HG03342 (cell line): ENCODE results near the gene ANKZF1.

Experiments used
- ATAC-seq: cut with Tn5 transposase; IDR thresholded peaks from one replicate; pipeline ENCODE4 v1.9.1; 2021; ENCODE audit warnings: mild to moderate bottlenecking, moderate library complexity; ENCODE audit not compliant: unreplicated experiment

The ANKZF1 gene

DNA sequence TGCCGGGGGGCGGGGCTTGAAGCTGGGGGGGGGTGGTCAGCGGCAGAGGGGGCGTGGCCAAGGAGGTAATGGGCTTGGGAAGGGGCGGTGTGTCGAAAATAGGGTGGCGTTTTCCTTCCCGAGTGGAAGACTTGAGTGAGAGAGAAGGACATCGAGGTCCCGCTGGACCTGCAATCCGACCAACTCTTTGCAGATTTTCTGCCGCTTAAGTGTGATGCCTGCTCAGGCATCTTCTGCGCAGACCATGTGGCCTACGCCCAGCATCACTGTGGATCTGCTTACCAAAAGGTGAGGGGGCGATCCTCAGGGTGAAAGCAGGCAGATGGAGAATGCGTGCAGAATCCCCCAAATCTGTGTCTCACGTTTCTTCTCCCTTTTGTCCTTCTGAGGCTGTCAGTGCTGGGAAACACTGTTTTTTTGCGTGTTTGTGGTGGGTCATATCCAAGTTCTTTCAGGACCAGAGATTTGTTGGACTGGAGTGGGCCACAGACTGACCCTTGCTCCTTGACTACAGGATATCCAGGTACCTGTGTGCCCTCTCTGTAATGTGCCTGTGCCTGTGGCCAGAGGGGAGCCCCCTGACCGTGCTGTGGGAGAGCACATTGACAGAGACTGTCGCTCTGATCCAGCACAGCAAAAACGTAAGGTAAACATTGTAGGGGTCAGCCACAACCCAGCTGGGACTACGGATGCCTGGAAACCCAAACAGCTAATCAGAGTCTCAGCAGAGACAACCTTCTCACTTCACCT, 22.3 kb upstream of the ANKZF1 start:
- ATAC-seq = no peak

DNA sequence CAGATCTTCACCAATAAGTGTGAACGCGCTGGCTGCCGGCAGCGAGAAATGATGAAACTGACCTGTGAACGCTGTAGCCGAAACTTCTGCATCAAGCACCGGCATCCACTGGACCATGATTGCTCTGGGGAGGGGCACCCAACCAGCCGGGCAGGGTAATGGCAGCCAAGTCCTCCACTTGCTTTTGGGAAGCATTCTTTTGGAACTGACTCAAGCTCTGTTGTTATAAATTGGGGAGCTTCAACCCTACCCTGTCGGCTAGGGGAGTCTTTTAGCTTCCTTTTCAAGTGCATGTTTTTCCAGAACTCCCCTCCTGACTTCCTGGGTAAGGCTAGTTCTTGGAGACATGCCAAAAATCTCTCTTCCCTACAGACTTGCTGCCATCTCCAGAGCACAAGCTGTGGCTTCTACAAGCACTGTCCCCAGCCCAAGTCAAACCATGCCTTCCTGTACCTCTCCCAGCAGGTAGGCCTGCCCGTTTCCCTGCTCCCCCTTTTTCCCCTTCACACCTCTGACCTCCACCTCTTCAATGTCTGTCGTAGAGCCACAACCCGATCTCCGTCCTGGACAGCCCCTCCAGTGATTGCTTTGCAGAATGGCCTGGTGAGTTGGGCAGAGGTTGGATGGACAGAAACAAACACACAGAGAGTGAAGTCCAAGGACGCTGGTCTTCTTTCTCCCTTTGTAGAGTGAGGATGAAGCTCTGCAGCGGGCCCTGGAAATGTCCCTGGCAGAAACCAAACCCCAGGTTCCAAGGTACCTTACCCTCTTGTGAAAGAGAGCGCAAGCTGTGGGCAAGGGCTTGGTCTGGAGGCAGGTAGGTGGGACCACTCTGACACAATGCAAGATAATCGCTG, 21.5 kb upstream of the ANKZF1 start:
- ATAC-seq = no peak

DNA sequence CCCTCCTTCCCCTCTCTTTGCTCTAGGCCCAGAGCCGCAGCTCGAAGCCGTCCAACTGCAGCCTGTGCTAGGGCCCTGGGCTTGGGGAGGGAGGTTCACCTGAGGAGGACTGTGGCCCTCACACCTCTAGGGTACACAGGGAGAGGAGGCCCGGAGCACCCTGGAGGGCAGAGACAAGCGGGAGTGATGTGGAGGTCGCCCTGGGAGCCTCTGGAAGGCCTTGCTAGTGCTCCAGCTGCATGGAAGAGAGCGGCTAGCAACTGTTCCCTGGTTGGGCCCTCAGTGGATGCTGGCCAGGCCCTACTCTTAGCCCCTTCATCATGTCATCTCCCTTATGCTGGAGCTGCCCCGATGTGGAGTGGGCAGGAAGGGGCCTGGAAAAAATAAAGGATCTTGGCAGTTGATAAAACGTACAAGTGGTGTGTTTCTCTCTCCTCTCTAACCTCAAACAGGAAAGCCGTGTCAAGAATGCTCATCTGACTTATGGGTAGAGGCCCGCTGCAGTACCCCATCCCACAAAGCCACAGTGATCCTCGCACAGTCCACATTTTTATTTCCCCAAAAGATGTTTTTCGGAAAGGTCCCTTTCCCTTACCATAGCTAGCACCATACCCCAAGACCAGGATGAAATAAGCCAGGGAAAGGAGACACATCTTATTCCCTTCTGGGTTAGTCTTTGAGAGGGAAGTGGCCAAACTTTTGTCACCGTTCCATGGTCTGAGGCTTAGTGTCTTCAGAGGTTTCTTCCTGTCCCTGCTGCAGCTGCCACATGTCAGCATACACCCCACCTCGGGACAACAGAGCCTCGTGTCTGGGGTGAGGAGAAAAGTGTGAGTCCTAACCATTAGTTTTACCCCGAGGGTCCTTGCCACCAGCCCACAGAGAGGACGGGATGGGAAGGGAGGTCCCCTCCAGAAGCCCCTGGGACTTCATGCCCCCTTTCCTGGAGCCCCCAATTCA, 20.1 kb upstream of the ANKZF1 start:
- no peak for ATAC-seq

DNA sequence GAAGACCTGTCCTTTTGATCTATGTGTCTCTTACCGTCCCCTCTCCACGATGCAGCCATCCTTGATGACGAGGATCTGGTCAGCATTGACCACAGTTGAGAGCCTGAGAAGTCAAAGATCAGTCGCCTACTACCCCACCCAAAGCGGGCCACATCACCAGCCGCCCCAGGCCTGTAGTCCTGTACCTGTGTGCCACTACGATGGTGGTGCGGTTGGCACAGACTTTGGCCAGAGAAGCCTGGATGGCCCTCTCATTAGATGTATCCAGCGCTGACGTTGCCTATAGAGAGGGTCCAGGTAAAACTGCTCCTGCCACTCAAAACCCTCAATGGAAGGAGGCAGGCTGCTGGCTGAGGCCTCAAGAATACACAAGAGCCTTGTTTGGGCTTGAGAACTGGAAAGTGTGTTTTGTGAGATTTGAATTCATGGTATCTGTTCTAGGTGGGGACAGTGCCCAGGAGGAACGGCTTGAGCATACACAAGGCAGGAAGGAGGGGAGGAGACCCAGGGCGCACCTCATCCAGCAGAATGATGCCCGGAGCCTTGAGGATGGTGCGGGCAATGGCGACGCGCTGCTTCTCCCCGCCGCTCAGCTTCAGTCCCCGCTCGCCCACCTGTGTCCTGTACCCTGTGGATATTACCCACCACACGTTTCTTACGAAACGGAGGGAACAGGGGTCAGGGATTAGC, 19.3 kb upstream of the ANKZF1 start:
- ATAC-seq = no peak

DNA sequence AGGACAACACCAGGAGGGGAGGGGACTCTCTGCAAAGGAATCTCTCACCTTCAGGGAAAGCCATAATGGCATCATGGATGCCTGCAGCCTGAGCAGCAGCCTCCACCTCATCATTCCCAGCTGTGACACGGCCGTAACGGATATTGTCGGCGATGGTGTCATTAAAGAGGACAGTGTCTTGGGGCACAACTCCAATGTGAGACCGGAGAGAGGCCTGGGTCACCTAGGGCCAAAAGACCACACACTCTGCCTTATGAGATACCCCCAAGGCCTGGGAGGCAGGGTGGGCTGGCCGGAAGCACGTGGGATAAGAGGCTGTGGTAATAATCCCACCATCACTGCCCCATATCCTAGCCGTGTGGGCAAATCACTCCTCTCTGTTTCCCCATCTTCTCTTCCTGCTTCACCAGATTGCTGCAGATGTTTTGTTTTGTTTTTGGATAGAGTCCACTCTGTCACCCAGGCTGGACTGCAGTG, 18.7 kb upstream of the ANKZF1 start:
- no peak for ATAC-seq

DNA sequence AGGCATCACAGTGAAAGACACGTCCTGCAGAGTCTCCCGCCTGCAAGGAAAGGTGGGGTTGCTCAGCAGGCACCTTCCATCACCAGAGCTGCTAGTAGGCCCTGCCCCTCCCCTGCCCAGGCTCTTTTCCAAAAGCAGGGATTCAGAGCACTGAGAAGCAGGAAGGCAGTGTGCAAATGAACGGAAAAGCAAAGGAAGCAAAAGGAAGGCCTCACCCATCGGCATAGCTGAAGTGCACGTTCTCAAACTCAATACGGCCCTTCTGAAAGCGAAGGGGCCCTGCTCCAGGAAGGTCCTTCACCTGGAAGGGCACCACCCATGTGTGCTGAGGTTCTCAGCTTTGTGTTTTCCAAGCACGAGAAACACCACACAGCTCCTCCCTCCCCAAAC, 16.6 kb upstream of the ANKZF1 start:
- ATAC-seq = no peak

DNA sequence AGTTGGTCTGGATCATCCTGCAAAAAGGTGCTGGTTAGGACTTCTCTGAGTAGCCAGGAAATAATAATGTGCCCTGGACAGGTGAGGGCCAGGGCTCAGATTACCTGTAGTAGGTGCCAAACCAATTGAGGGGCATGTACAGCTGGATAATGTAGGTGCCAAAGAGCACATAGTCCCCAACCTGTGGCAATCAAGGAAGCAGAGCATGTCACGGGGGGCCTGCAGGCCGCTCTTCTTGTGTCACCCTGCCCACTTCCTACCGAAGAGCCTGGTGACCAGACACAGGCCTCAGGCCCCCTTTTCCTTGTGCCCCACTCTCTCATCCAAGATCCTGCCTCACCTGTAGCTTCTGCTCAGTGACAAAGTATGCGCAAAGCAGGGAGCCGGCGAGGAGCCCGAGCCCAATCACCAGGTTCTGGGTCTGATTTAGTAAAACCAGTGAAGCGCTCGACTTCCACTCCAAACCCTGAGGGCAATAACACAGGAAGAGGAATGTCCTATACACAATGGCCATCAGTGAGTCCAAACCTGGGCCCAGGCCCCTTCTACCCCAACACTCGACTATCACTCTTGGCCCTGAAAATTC, 16.0 kb upstream of the ANKZF1 start:
- ATAC-seq = no peak

DNA sequence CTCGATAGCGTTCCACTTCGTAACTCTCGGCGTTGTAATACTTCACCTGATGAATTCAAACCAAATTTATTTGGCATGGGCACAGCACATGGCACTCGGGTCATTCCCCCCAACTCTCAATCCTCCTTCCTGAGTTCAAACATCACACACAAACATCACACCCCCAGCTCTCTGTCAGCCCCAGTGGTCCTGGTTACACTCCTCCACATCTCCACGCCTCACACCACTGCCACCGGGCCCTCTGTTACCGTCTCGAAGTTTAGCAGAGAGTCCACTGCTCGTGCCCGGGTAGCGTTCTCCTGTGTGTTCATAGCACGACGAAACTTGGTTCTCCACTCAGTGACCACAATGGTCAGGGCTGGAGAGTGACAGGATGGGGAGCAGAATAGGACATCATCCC, 15.5 kb upstream of the ANKZF1 start:
- ATAC-seq = no peak

DNA sequence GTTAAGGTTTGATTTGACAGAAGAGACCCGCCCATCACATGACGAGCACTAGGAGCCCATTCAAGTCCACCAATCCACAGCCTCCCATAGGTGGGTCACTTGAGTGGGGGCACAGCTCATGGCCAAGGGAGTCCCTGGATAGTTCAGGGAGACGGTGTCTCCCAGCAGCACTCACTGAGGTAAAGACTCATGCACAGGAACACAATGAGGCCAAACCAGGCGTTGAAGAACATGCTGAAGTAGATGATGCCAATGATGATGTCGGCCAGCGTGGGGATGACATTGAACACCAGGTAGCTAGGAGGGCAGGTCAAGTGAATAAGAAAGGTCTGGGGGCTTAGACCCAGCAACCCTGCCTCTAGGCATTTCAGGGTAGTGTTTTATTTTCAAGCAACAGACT, 14.8 kb upstream of the ANKZF1 start:
- ATAC-seq = no peak

DNA sequence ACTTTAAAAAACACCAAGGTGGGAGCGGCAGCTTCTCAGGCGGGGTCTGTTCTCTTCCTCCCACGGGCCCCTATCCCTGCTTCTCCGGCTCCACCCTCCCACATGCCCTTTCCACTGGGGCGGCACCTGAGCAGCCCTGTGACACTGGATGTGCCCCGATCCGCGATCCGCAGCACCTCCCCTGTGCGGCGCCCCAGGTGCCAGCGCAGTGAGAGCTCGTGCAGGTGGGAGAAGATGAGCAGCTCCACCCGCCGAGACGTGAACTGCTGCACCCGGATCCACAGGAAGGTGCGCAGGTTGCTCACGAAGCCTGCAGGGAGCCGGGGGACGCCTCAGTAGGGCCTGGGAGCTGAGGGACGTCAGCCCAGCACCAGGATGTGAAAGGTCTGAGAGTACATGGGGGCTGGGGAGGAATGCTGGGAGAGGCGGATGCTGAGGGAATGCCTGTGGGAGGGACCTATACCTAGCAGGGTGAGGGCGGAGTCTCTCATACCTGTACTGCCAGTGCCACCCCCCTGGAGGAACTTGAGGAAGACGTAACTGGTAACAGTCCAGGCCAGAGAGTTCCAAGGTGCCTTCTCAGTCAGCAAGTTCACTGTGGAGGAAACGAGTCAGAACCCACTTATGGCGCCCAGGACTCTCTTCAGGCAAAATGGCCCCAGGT, 13.6 kb upstream of the ANKZF1 start:
- no peak for ATAC-seq

DNA sequence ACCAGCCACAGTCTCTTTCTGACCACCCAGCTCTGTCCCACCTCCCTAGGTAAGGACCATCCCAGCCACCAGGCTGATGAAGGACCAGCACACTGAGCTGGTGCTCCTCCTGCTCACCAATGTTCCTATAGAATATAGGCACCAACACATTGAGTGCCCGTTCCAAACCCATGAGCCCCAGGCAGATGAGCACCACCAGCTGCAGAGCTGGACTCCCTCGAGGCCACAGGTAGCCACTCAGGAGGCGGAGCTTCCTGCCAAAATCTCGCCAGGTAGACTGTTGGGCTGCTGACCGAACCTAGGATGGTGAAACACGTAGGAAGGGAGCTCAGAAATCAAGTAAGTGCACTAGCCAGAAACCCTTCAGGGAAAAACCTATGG, 13.1 kb upstream of the ANKZF1 start:
- ATAC-seq = no peak

DNA sequence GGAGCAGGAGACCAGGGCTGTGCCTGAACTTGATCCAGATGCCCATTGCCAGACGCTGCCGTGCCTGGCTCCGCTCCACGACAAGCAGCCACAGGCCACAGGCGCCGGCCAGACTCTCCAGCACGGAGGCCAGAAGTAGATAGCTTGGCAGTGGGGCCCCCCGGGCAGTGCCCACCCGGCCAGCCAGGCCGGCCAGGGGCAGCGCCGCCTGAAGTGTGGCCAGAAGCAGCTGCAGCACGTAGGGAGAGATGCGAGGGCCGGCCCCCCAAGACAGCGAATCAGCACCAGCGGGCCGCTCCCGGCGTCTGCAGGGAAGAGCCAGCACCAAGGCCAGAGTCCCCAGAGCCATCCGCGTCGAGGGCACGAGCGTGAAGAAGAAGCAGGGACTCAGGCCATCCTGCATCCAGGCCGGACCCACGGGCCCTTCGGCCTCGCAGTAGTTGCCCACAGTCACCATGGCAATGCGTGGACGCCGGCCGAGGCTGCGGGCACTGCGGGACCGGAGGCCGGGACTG, 11.3 kb upstream of the ANKZF1 start:
- peak; percentile 24 for ATAC-seq

DNA sequence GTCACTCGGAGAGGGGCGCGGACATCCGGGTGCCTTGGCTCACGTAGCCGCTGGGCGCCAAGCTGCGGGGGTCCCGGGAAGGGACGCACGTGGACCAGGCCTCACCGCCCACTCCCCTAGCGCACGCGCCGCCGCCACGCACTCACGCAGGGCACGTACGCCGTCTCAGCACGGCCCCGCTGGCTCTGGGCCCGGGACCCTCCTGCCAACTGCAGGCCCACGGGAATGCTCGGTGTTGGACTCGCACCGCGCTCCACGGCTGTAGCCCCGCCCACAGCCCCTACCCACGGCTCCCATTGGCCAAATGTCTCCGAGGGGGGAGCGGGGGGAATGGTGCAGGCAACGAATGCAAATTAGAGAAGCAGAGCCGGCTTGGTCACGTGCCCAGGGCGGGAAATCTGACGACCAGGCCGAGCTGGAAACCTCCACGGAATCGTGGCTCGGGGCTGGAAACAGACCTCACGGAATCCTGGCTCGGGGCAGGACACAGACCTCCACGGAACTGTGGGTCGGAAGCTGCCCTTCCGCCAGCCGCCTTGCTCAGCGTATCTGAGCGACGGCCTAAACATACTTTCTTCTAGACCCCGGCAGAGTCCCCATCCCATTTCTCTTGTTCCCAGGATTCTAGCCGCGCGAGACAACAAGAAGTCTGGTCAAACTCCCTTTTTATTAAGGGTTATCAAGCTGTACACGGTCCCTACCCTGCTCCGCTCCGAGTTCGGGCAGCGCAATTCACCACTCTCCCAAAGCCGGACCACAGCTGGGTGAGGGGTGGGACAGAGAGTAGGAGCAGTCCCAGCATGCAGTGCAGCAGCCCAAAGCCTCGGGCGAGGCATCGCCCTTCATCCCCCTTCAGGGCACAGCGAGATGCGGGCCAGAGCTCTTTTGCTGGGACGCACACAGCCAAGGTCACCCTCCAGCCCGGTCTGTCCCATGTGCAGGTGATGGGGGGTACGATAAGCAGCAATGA, 10.6 kb upstream of the ANKZF1 start, which contains the start of gene ABCB6:
Gene ABCB6 (minus strand): TSS at position 227 of the 970 bp plus-strand sequence. CDS start 285 bp downstream, outside the sequence.
- peak; percentile 76 for ATAC-seq

DNA sequence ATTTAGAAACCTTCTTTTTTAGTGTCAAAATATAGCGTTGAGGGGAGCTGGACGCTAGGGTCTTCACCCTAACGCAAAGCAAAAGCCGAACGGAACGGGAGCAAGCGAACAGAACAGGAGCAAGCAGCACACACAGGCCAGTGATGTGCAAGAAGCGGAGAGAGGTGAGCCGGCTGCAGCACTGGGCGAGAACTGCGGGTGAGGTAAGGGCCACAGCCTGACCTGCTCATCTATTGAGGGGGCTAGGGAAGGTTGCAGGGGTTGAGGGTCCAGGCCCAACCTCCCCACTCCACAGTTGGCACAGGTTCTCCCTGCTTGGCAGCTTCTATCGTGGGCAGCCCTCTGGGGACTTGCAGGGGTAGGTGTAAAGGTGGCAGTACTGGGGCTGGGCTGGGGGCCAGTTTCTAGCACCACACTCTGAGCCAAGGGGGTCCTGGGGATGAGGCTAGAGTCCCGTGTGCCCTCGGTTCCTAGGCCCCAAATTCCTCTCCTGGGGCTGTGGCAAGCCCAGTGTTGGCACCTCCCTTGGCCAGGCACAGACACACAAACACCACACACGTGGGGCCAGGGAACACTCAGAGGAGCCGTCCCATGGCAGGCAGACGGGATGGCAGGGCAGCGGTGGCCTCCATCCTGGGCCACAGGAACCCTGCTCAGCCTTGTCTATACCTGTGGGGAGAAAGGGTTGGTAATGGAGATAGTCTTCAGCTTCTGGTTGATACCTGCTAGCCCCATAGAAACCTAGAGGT, 9.6 kb upstream of the ANKZF1 start:
- ATAC-seq = no peak

DNA sequence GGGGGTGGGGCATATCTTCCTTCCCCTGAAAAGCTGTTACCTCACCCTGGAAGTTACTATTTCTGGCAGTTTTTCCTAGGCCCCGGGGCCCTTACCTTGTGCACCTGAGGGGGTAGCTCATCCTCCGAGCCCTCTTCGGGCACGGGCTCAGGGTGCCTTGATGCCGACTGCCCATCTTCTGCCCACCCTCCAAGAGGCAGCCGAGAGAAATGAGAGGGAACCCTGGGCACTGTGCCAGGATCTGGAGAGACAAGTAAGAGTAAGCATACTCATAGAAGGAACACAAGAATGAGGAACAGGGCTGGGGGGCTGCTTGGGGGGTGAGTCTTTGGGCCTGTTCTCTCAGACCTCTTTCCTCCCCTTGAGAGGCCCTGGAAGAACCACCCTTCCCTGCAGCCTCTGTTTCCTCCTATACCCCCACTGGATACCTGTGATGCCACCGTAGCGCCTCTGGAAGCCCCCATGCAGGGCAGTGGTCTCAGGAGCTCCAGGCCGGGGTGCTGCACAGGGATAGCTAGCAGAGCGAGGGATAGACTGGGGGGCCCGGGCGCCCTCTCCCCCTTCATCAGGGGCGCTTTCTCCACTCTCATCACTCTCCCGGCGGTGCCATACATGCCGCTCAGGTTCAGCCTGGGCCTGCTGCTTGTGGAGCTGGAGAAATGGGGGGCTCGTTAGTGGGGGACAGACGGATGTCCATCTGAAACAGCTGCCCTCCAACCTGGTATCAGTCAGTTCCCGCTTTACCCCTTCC, 8.8 kb upstream of the ANKZF1 start:
- no peak for ATAC-seq

DNA sequence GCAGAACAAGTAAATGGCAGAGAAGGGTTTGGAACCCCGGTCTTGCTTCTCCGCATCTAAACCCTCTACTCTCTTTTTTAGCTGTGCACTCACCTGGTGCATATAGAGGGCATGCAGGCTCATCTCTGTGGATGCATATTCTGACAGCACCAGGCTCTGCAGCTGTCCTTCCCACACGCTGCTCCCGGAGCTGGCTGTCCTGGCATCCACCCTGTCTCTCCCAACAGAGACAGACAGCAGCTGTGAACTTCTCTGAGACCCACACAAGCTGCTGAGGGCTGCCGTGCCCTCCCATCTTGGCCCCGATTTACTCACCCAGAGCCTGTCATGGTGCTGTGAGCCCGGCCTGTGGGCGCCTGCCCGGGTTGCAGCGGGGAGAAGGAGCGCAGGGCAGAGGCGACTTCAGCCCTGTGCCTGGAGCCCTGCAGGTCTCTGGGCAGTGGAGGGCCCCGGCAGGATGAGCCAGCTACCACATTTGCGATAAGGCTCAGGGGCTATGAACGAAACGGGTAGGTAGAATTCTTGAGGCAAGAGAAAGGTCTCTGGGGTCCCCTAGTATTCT, 7.6 kb upstream of the ANKZF1 start:
- ATAC-seq = no peak
